Endothelial cell of umbilical vein (primary cell): ENCODE data around the gene CSNK1A1. TPM values are rescaled to one million over a fixed set of nuclear protein-coding genes. Genes with fewer than 3 reads are reported as not detected.

Experiments used
- BruUV-seq: library from RNA; stranded (reverse); fragments of 400-500 nt; replicated peaks from 2 replicates; lab custom pipeline; 2021; lab: Mats Ljungman, UMichigan
- CTCF ChIA-PET: fragments of 300-600, 350-600 bp; sonication (Branson Sonifier 250); formaldehyde crosslinking; loops from one replicate; lab custom pipeline; 2021; ENCODE audit warnings: antibody characterized with exemption, inconsistent platforms; lab: Charles Lee
- POLR2A ChIA-PET: fragments of 300-600, 350-600 bp; sonication (Branson Sonifier 250); formaldehyde crosslinking; loops from one replicate; lab custom pipeline; 2021; ENCODE audit warnings: antibody characterized with exemption, inconsistent platforms; lab: Charles Lee
- DNase-seq: peaks from one replicate; pipeline ENCODE4 v3.0.0-alpha.2; 2011; ENCODE audit warnings: low read depth, low spot score
- FAIRE-seq: peaks from 2 replicates; lab custom pipeline; 2011; peaks lifted over from hg19 to GRCh38; lab: Jason Lieb, UNC
- H2AFZ ChIP-seq: 2 replicates; pipeline ENCODE4 v1.6.0; 2012; ENCODE audit warnings: low read depth, low read length, control low read depth, inconsistent platforms
- H3K27ac ChIP-seq: 2 replicates; pipeline ENCODE4 v1.5.1; 2011; ENCODE audit warnings: low read depth, mild to moderate bottlenecking, control low read depth, low read length, moderate library complexity; ENCODE audit not compliant: insufficient read depth
- H3K27me3 ChIP-seq, 2 experiments: 2 replicates each; pipeline versions ENCODE4 v1.6.0 to v1.6.1; 2011; ENCODE audit warnings: low read length in 2 of 2, mixed read lengths in 1 of 2; ENCODE audit not compliant: control insufficient read depth in 2 of 2, insufficient read depth in 2 of 2
- H3K36me3 ChIP-seq, 2 experiments: 2 replicates in 1 of 2; 3 replicates in 1 of 2; pipeline ENCODE4 v1.5.1; 2011; ENCODE audit warnings: low read length in 2 of 2, mild to moderate bottlenecking in 1 of 2, moderate library complexity in 1 of 2; ENCODE audit not compliant: control insufficient read depth in 2 of 2, insufficient read depth in 2 of 2; ENCODE audit errors: extremely low read depth in 1 of 2
- H3K4me1 ChIP-seq: 3 replicates; pipeline ENCODE4 v1.5.1; 2011; ENCODE audit warnings: mild to moderate bottlenecking, low read length; ENCODE audit not compliant: control insufficient read depth, insufficient read depth; ENCODE audit errors: extremely low read depth
- H3K4me2 ChIP-seq: 2 replicates; pipeline ENCODE4 v1.6.1; 2011; ENCODE audit warnings: low read length, control low read depth, mixed read lengths; ENCODE audit not compliant: insufficient read depth
- H3K4me3 ChIP-seq, 3 experiments: fragments of 200-600 bp in 1 of 3; sonication (generic), shearing (Covaris generic) in 1 of 3; replicated peaks in 1 of 3; 2 replicates each; pipeline ENCODE4 v1.5.1; 2011 to 2016; ENCODE audit warnings: control low read depth in 3 of 3, low read length in 3 of 3, mild to moderate bottlenecking in 2 of 3, inconsistent platforms in 1 of 3, low read depth in 1 of 3, moderate library complexity in 1 of 3; ENCODE audit not compliant: insufficient read depth in 1 of 3
- H3K79me2 ChIP-seq: 2 replicates; pipeline ENCODE4 v1.6.0; 2012; ENCODE audit warnings: low read length, inconsistent platforms; ENCODE audit not compliant: control insufficient read depth, insufficient read depth
- H3K9ac ChIP-seq: replicated peaks from 2 replicates; pipeline ENCODE3; 2011; ENCODE audit warnings: low read length, control low read depth; ENCODE audit not compliant: insufficient read depth; ENCODE audit errors: extremely low read depth
- H3K9me1 ChIP-seq: replicated peaks from 3 replicates; pipeline ENCODE4 v1.6.0; 2011; ENCODE audit warnings: mild to moderate bottlenecking, low read length; ENCODE audit not compliant: control insufficient read depth, insufficient read depth; ENCODE audit errors: extremely low read depth
- H3K9me3 ChIP-seq: replicated peaks from 2 replicates; pipeline ENCODE4 v1.5.1; 2012; ENCODE audit warnings: low read length, inconsistent platforms; ENCODE audit not compliant: control insufficient read depth, insufficient read depth
- H4K20me1 ChIP-seq: replicated peaks from 2 replicates; pipeline ENCODE3; 2011; ENCODE audit warnings: mild to moderate bottlenecking, low read length; ENCODE audit not compliant: control insufficient read depth, insufficient read depth; ENCODE audit errors: extremely low read depth
- EZH2 ChIP-seq: IDR thresholded peaks from 2 replicates; pipeline ENCODE4 v1.6.1; 2012; ENCODE audit warnings: borderline replicate concordance, low read depth, mild to moderate bottlenecking, moderate library complexity, low read length, inconsistent platforms; ENCODE audit not compliant: severe bottlenecking
- FOS ChIP-seq: IDR thresholded peaks from 2 replicates; pipeline ENCODE4 v1.6.1; 2011; ENCODE audit warnings: mild to moderate bottlenecking, low read length, moderate library complexity, borderline replicate concordance; ENCODE audit not compliant: insufficient read depth
- GATA2 ChIP-seq: IDR thresholded peaks from 2 replicates; pipeline ENCODE4 v1.7.0; 2011; ENCODE audit warnings: low read depth, mild to moderate bottlenecking, moderate library complexity, mixed read lengths, low read length; ENCODE audit not compliant: insufficient read length, insufficient read depth
- JUN ChIP-seq: IDR thresholded peaks from 2 replicates; pipeline ENCODE4 v1.6.1; 2011; ENCODE audit warnings: borderline replicate concordance, low read depth; ENCODE audit not compliant: insufficient read length, insufficient read depth
- MAX ChIP-seq: IDR thresholded peaks from 2 replicates; pipeline ENCODE4 v1.6.1; 2011; ENCODE audit not compliant: insufficient read depth, insufficient read length
- MYC ChIP-seq: IDR thresholded peaks from one replicate; pipeline ENCODE4 v1.6.1; 2011; ENCODE audit warnings: mild to moderate bottlenecking, low read depth, low read length
- POLR2A ChIP-seq: IDR thresholded peaks from 2 replicates; pipeline ENCODE4 v1.6.1; 2012; ENCODE audit warnings: low read depth, mild to moderate bottlenecking, control low read depth, low read length
- POLR2AphosphoS5 ChIP-seq: IDR thresholded peaks from 2 replicates; pipeline ENCODE4 v1.6.1; 2012; ENCODE audit warnings: low read depth, mild to moderate bottlenecking, control low read depth, low read length, moderate library complexity; ENCODE audit not compliant: insufficient read depth
- dilution Hi-C: fragments of 300-500 bp; cut with MboI; formaldehyde crosslinking; loops from one replicate; pipeline ENCODE4 v1.15.0; 2019; ENCODE audit warnings: low sequenced_read_pairs; ENCODE audit not compliant: extremely low pct_ligation_motif_present
- intact Hi-C: fragments of 100-400 bp; cut with micrococcal nuclease; formaldehyde crosslinking; loops from one replicate; pipeline ENCODE4 v1.10.0; 2022
- polyA plus RNA-seq, 4 experiments: library from polyadenylated mRNA; depleted of rRNA in 3 of 4; stranded (reverse) in 3 of 4; unstranded in 1 of 4; fragments of >200 nt; gene quantifications; 2 replicates each; pipeline versions ENCODE4 v1.2.1 to v1.2.3, GENCODE V29; 2011 to 2012; ENCODE audit warnings: missing spikeins in 1 of 4
- total RNA-seq: library from RNA; stranded (reverse); gene quantifications from 2 replicates; pipeline ENCODE4 v1.2.3, GENCODE V29; 2021
- TF ChIP-seq, protein P1 (sequence below), 2 donors: IDR thresholded peaks; 1 replicate in 1 of 2; 2 replicates in 1 of 2; pipeline ENCODE4 v1.5.1; 2011; ENCODE audit warnings: low read length in 2 of 2, mild to moderate bottlenecking in 2 of 2, moderate library complexity in 2 of 2, control low read depth in 1 of 2, inconsistent platforms in 1 of 2, low read depth in 1 of 2; ENCODE audit not compliant: insufficient read depth in 1 of 2; ENCODE audit errors: extremely low read depth in 1 of 2

Gene CSNK1A1
- total and polyA plus RNA-seq, 2 donors (not counting 3 experiments of a cell fraction or from before 2014, with no cell fraction given) = 74.1 to 253 TPM

- H3K79me2 ChIP-seq = peaks cover 13% of the 10 kb centered on the region
- peaks cover 20 to 47% of the 10 kb centered on the region in 2 experiments for H3K36me3 ChIP-seq
- H3K27ac ChIP-seq = no peak overlapping the region
- no peak overlapping the region for H3K4me2 ChIP-seq
- BruUV-seq = no TSS peak
- ChIA-PET CTCF (interaction anchor here (0.5 to 5.0 kb wide), 4 partner anchors 41 to 117 kb away, joined by 4 to 24 read pairs (median 5); no protein-coding TSS in a partner anchor), POLR2A (no interaction called here)
- intact Hi-C loops = no loop called here
- H4K20me1 ChIP-seq = no peaks in the 10 kb centered on the region
- DNase-seq (no peak), FAIRE-seq (no peak)
- dilution Hi-C loops = no loop called here
- H3K4me3 ChIP-seq = no peak overlapping the region
- no peaks in the 10 kb centered on the region for H3K9me3 ChIP-seq
- H2AFZ ChIP-seq = no peak overlapping the region
- H3K27me3 ChIP-seq = no peaks in the 10 kb centered on the region
- no peaks in the 10 kb centered on the region for H3K4me1 ChIP-seq
- no peaks in the 10 kb centered on the region for H3K9me1 ChIP-seq
- TF ChIP-seq EZH2 = no peak
- TF ChIP-seq JUN = no peak
- TF ChIP-seq MAX = no peak
- no peak for TF ChIP-seq MYC
- TF ChIP-seq POLR2A = no peak
- no peak for TF ChIP-seq FOS
- TF ChIP-seq, protein P1, sequence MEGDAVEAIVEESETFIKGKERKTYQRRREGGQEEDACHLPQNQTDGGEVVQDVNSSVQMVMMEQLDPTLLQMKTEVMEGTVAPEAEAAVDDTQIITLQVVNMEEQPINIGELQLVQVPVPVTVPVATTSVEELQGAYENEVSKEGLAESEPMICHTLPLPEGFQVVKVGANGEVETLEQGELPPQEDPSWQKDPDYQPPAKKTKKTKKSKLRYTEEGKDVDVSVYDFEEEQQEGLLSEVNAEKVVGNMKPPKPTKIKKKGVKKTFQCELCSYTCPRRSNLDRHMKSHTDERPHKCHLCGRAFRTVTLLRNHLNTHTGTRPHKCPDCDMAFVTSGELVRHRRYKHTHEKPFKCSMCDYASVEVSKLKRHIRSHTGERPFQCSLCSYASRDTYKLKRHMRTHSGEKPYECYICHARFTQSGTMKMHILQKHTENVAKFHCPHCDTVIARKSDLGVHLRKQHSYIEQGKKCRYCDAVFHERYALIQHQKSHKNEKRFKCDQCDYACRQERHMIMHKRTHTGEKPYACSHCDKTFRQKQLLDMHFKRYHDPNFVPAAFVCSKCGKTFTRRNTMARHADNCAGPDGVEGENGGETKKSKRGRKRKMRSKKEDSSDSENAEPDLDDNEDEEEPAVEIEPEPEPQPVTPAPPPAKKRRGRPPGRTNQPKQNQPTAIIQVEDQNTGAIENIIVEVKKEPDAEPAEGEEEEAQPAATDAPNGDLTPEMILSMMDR (IDR thresholded peaks at IDR 0.05; ENCODE audit: extremely low read depth in 1 of 2, insufficient read depth in 1 of 2, low read depth in 1 of 2, low read length in 2 of 2) = no peak
- TF ChIP-seq GATA2 = no peak
- TF ChIP-seq POLR2AphosphoS5 = no peak
- no peak overlapping the region for H3K9ac ChIP-seq
These were observed 50.2 kb downstream of the CSNK1A1 start for GRCh38 chr5:149500922-149501582.
